K562 (cell line): Measurements from ENCODE around the gene HARS1. TPM values are rescaled to one million over a fixed set of nuclear protein-coding genes. Genes with fewer than 3 reads are reported as not detected.

ENCODE experiments used
- CBFB ChIP-seq: sonication (generic); formaldehyde crosslinking; IDR thresholded peaks from 2 replicates; pipeline ENCODE4 v1.4.0; 2020; ENCODE audit warnings: mild to moderate bottlenecking, missing genetic modification reagents
- CHD1 ChIP-seq: fragments of 200-600 bp; sonication (generic); IDR thresholded peaks from one replicate; pipeline ENCODE4 v1.6.1; 2012; ENCODE audit warnings: mild to moderate bottlenecking, moderate library complexity, low read length, inconsistent platforms
- ETV1 ChIP-seq: fragments of 450-650 bp; conservative IDR thresholded peaks from 2 replicates; pipeline ENCODE4 v1.6.1; 2016; ENCODE audit warnings: missing genetic modification characterization, control low read depth, low read depth, missing compliant biosample characterization
- NFE2 ChIP-seq: IDR thresholded peaks from 2 replicates; pipeline ENCODE4 v1.6.1; 2014; ENCODE audit warnings: antibody characterized with exemption, low read depth
- STAG1 ChIP-seq: sonication (generic); formaldehyde crosslinking; IDR thresholded peaks from 2 replicates; pipeline ENCODE4 v1.5.0; 2020; ENCODE audit warnings: missing genetic modification reagents, borderline replicate concordance
- ZNF311 ChIP-seq: fragments of 250-450 bp; sonication (Bioruptor Pico); IDR thresholded peaks from 2 replicates; pipeline ENCODE4 v1.4.0; 2020; ENCODE audit warnings: mild to moderate bottlenecking, moderate library complexity
- ZNF449 ChIP-seq: fragments of 250-450 bp; sonication (Bioruptor Pico); IDR thresholded peaks from 2 replicates; pipeline ENCODE4 v1.8.0; 2022; ENCODE audit warnings: moderate library complexity, mild to moderate bottlenecking, inconsistent platforms
- polyA plus RNA-seq, 8 experiments: library from polyadenylated mRNA; depleted of rRNA in 4 of 8; stranded (reverse) in 5 of 8; unstranded in 3 of 8; fragments of >200 nt; fragmentation: Nextera tagmentation in 2 of 8; fragmentation: Illumina TruSeq in 1 of 8; extraction: Ambion mirVana in 2 of 8; extraction: Trizol in 1 of 8; gene quantifications; 2 replicates each; pipeline versions ENCODE4 v1.2.1 to v1.2.3, GENCODE V29; 2011 to 2014; ENCODE audit warnings: inconsistent platforms in 1 of 8, missing spikeins in 1 of 8
- total RNA-seq, 7 experiments: library from RNA; depleted of rRNA in 6 of 7; stranded (reverse); fragments of >200 nt in 6 of 7; fragmentation: Illumina TruSeq in 2 of 7; extraction: Trizol in 2 of 7; gene quantifications; 2 replicates each; pipeline versions ENCODE4 v1.2.1 to v1.2.3, GENCODE V29; 2011 to 2021; ENCODE audit warnings: low replicate concordance in 1 of 7
- TF ChIP-seq, protein P1 (sequence below): fragments of 250-450 bp; sonication (Bioruptor Pico); IDR thresholded peaks from 2 replicates; pipeline ENCODE4 v1.9.0; 2021; ENCODE audit warnings: mild to moderate bottlenecking
- TF ChIP-seq, protein P2 (sequence below): sonication (generic); formaldehyde crosslinking; IDR thresholded peaks from 2 replicates; pipeline ENCODE4 v1.8.1; 2022; ENCODE audit warnings: missing genetic modification reagents

HARS1 gene
- total and polyA plus RNA-seq, 9 of the 15 experiments (the other 6 are each of a cell fraction or from before 2014, with no cell fraction given), result 13.5 to 88.5 (median 75.2) TPM

DNA sequence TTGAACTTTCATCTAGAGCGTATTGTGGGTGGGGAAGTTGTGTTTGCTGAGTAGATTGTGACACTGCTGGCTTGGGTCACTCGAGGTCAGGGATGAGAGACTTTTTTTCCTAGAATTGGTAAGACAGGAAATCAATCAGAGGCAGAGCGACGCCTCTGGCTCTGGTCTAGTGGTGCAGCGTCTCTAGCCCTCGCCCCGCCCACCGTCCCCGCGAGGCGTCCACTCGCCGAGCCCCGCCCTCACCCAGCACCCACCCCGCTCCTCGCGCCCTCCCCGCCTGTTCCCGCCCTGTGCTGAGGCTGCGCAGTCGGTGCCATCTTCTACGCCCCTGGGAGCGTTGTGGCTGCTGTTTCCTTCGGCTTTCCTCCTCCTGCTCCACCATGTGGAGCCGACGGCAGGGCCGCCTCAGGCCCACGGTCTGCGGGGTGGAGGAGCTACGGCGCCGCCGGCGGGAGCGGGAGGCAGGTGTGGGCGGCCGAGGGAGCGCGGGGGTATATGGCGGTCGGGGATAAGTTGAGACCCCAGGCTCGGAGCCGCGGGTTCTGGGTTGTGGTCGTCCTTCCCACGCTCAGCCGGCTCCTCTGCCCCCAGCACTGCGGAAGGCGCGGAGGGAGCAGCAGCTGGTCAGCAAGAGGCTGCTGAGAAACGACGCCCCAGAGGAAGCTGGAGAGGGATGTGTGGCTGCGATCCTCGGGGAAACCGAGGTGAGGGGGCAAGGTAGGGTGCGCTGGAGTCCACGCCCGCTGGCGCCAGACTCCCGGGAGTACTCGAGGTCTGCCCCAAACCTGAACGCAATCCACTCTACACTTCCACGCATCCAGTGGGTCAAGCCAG, 51.8 kb downstream of the HARS1 start, which contains the start of gene TMCO6 (continued):
- peak; percentile 92 for TF ChIP-seq ETV1
- TF ChIP-seq CHD1, result peak; percentile 87
- TF ChIP-seq ZNF449 (CRISPR knock-in tag), result no peak
- TF ChIP-seq STAG1 (CRISPR knock-in tag), result no peak
- TF ChIP-seq, protein P1, sequence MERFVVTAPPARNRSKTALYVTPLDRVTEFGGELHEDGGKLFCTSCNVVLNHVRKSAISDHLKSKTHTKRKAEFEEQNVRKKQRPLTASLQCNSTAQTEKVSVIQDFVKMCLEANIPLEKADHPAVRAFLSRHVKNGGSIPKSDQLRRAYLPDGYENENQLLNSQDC (CRISPR knock-in tag), result no peak
- TF ChIP-seq NFE2, result peak; percentile 53
- no peak for TF ChIP-seq CBFB
- no peak for TF ChIP-seq ZNF311 (CRISPR knock-in tag)
- TF ChIP-seq, protein P2, sequence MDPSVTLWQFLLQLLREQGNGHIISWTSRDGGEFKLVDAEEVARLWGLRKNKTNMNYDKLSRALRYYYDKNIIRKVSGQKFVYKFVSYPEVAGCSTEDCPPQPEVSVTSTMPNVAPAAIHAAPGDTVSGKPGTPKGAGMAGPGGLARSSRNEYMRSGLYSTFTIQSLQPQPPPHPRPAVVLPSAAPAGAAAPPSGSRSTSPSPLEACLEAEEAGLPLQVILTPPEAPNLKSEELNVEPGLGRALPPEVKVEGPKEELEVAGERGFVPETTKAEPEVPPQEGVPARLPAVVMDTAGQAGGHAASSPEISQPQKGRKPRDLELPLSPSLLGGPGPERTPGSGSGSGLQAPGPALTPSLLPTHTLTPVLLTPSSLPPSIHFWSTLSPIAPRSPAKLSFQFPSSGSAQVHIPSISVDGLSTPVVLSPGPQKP (CRISPR knock-in tag), result no peak
